ENCODE measurements around the gene CARD18.

DNA sequence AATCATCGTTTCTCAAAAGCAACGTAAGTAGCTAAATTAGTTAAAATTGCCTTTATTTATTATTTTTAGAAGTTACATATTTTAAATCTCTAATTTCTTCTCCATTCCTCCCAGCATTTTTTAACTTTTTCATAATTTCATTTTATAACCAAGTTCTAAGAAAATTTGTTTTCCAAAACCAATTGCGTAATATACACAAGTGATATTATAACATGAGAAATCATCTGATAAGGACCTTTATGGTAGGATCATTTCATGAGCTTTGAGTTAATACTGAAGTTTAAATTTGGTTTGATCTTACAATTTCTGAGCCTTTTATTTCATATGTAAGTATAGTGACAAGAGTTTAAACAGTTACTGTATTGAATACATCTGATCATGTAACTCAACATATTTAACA, 27.7 kb upstream of the CARD18 start:
- TF ChIP-seq CTCF (IDR thresholded peaks at IDR 0.05 in 4 of 5, conservative IDR thresholded peaks at IDR 0.05 in 1 of 5) (no peak), POLR2A (IDR thresholded peaks at IDR 0.05) (no peak)
